Gastrocnemius medialis (tissue), 4 donors: ENCODE results near the gene NIPSNAP3A. TPM values are rescaled to one million over a fixed set of nuclear protein-coding genes. Genes with fewer than 3 reads are reported as not detected.

ENCODE experiments used
- ATAC-seq, 2 donors: fragments of 150-250 bp; one replicate each; pipeline ENCODE4 v1.9.1; 2016
- DNase-seq, 2 donors: peaks; one replicate each; pipeline ENCODE4 v3.0.0-alpha.2; 2019
- H3K27ac ChIP-seq, 4 donors: fragments of 200-600 bp; sonication (generic); 1 replicate in 1 of 4; 2 replicates in 3 of 4; pipeline ENCODE4 v1.5.1; 2016 to 2018; ENCODE audit warnings: mild to moderate bottlenecking in 2 of 4, moderate library complexity in 1 of 4
- H3K27me3 ChIP-seq, 3 donors: fragments of 200-600 bp; sonication (generic) in 2 of 3; 1 replicate in 1 of 3; 2 replicates in 2 of 3; pipeline versions ENCODE4 v1.5.1 to v1.6.0; 2016 to 2019; ENCODE audit warnings: mild to moderate bottlenecking in 1 of 3, moderate library complexity in 1 of 3
- H3K36me3 ChIP-seq, 2 donors: fragments of 200-600 bp; sonication (generic) in 1 of 2; one replicate each; pipeline ENCODE4 v1.5.1; 2017 to 2018
- H3K4me1 ChIP-seq, 2 donors: fragments of 200-600 bp; sonication (generic) in 1 of 2; one replicate each; pipeline ENCODE4 v1.5.1; 2016 to 2017; ENCODE audit warnings: mild to moderate bottlenecking in 2 of 2
- H3K4me3 ChIP-seq, 4 donors: fragments of 200-600 bp; sonication (generic) in 3 of 4; 1 replicate in 1 of 4; 2 replicates in 3 of 4; pipeline ENCODE4 v1.5.1; 2016 to 2019; ENCODE audit warnings: mild to moderate bottlenecking in 2 of 4
- H3K9me3 ChIP-seq, 3 donors: fragments of 200-600 bp; sonication (generic) in 2 of 3; 1 replicate in 1 of 3; 2 replicates in 2 of 3; pipeline ENCODE4 v1.5.1; 2016 to 2019
- POLR2A ChIP-seq, 2 donors: fragments of 450-650 bp; IDR thresholded peaks; one replicate each; pipeline ENCODE4 v1.6.1; 2017; ENCODE audit warnings: antibody characterized with exemption in 2 of 2, mild to moderate bottlenecking in 2 of 2, moderate library complexity in 2 of 2
- in situ Hi-C, 4 donors: fragments of 200-750 bp; cut with MboI; loops; one replicate each; pipeline versions ENCODE4 v1.15.0 to v1.8.0; 2017; ENCODE audit warnings: low sequenced_read_pairs in 4 of 4
- intact Hi-C: fragments of 100-400 bp; cut with DNase I; formaldehyde crosslinking; loops from one replicate; pipeline ENCODE4 v1.15.1; 2023; ENCODE audit warnings: low total_unique reads
- total RNA-seq, 4 donors: library from RNA; depleted of rRNA; stranded (reverse); fragments of >200 nt; gene quantifications; one replicate each; pipeline versions ENCODE4 v1.1.0 to v1.2.3, GENCODE V29; 2016
- TF ChIP-seq, protein P1 (sequence below), 5 experiments: fragments of 450-650 bp in 3 of 5; fragments of 200-600 bp in 2 of 5; sonication (generic) in 2 of 5; IDR thresholded peaks in 4 of 5; conservative IDR thresholded peaks in 1 of 5; 1 replicate in 4 of 5; 2 replicates in 1 of 5; pipeline ENCODE4 v1.5.1; 2016 to 2019; ENCODE audit warnings: antibody characterized with exemption in 5 of 5, mild to moderate bottlenecking in 3 of 5, moderate library complexity in 3 of 5

NIPSNAP3A gene
- total RNA-seq, 4 donors from 2014 or later, result 5.9 to 17.2 (median 6.9) TPM

DNA sequence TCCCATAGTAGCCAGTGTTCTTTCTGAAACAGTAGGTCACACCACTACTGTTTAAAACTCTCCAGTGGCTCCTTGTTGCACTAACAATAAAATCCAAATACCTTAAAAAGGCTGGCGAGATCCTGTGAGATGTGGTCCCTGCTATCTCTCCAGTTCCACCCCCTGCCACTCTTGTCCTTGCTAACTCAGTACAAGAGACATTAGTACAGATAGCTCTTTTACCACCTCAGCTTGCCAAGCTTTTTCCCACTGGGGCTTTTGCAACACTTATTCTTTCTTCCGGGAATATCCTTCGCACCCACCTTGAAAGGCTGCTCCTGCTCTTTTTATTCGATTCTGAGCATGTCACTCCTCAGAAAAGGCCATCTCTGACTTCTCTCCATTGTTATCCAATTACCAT is 31.3 kb downstream of the NIPSNAP3A start:
- DNase-seq (no peak), ATAC-seq (no peak)
- TF ChIP-seq POLR2A (IDR thresholded peaks at IDR 0.05), result no peak
- TF ChIP-seq, protein P1, sequence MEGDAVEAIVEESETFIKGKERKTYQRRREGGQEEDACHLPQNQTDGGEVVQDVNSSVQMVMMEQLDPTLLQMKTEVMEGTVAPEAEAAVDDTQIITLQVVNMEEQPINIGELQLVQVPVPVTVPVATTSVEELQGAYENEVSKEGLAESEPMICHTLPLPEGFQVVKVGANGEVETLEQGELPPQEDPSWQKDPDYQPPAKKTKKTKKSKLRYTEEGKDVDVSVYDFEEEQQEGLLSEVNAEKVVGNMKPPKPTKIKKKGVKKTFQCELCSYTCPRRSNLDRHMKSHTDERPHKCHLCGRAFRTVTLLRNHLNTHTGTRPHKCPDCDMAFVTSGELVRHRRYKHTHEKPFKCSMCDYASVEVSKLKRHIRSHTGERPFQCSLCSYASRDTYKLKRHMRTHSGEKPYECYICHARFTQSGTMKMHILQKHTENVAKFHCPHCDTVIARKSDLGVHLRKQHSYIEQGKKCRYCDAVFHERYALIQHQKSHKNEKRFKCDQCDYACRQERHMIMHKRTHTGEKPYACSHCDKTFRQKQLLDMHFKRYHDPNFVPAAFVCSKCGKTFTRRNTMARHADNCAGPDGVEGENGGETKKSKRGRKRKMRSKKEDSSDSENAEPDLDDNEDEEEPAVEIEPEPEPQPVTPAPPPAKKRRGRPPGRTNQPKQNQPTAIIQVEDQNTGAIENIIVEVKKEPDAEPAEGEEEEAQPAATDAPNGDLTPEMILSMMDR (IDR thresholded peaks at IDR 0.05 in 4 of 5, conservative IDR thresholded peaks at IDR 0.05 in 1 of 5), result no peak
- H3K9me3 ChIP-seq, result no peaks in the 10 kb centered on the region
- H3K27ac ChIP-seq, result peak overlapping the region in 1 of 4 donors; percentile 89
- intact Hi-C loops (loop anchor here (5.0 to 10.0 kb wide), 2 partner anchors 88 to 216 kb away; no protein-coding TSS in a partner anchor), in situ Hi-C loops (loop anchor here in 2 of 4 donors (25.0 kb wide), 1 partner anchor 633 kb away; no protein-coding TSS in a partner anchor)
- H3K36me3 ChIP-seq, result peaks cover 0 to 10% of the 10 kb centered on the region in 2 donors
- H3K27me3 ChIP-seq, result no peaks in the 10 kb centered on the region
- peaks cover 27 to 42% of the 10 kb centered on the region in 2 donors for H3K4me1 ChIP-seq
- H3K4me3 ChIP-seq, result no peak overlapping the region

DNA sequence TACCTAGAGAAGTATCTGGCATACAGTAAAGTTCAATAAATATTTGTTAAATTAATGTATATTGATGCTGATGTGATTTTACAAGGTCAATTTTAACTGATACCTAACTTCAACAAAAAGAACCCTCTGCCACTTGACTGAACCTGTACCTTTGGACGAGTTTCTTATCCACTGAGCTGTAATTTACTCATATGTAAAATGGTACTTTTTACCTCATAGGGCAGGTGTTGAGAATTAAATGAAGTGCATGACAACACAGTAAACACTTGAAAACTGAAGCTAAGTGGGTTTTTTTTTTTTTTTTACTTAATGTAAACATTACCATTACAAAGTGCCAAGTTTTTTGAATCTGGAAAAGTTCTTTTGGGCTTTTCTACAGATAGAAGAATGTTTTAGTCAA is 31.9 kb downstream of the NIPSNAP3A start:
- DNase-seq, result no peak
- Histone ChIP-seq H3K27ac (peak overlapping the region in 1 of 4 donors; percentile 89), H3K9me3 (no peaks in the 10 kb centered on the region), H3K36me3 (peaks cover 0 to 15% of the 10 kb centered on the region in 2 donors), H3K4me1 (peaks cover 21 to 37% of the 10 kb centered on the region in 2 donors), H3K4me3 (no peak overlapping the region), H3K27me3 (no peaks in the 10 kb centered on the region)
- ATAC-seq, result no peak
- intact Hi-C loops, result loop anchor here (5.0 to 10.0 kb wide), 2 partner anchors 88 to 215 kb away; no protein-coding TSS in a partner anchor
- in situ Hi-C loops, result loop anchor here in 2 of 4 donors (25.0 kb wide), 1 partner anchor 633 kb away; no protein-coding TSS in a partner anchor
- TF ChIP-seq, protein P1 (IDR thresholded peaks at IDR 0.05 in 4 of 5, conservative IDR thresholded peaks at IDR 0.05 in 1 of 5), result no peak
- TF ChIP-seq POLR2A (IDR thresholded peaks at IDR 0.05), result no peak

DNA sequence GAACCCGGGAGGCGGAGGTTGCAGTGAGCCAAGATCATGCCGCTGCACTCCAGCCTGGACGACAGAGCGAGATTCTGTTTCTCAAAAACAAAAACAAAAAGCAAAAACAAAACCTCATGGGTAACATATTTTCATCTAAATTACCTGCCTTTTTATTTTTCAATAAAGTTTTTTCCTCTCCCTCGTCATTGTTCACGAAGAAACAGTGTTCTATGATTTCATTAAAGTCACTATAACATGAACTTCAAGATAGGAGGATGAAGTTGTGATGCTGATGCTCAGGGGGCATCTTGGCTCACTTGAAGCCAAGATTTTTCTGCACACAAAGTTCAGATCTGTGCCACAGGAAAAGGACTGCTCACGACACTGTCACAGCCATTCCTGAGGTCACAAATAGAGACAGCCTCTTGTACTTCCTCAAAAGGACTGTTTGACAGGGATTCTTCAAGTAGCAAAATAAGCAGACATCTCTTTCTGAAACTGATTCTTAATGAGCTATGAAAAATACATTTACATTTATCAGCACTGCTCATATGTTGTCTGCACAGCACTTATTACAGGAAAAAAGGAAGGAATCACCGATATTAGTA is 32.6 kb downstream of the NIPSNAP3A start:
- peak overlapping the region in 3 of 4 donors; percentile 12 to 89 (median 33) for H3K27ac ChIP-seq
- no peaks in the 10 kb centered on the region for H3K27me3 ChIP-seq
- in situ Hi-C loops, result loop anchor here in 2 of 4 donors (25.0 kb wide), 1 partner anchor 632 kb away; no protein-coding TSS in a partner anchor
- H3K9me3 ChIP-seq, result no peaks in the 10 kb centered on the region
- no peak for DNase-seq
- no peak for ATAC-seq
- intact Hi-C loops, result loop anchor here (5.0 to 10.0 kb wide), 2 partner anchors 87 to 215 kb away; no protein-coding TSS in a partner anchor
- TF ChIP-seq POLR2A (IDR thresholded peaks at IDR 0.05), result no peak
- TF ChIP-seq, protein P1 (IDR thresholded peaks at IDR 0.05 in 4 of 5, conservative IDR thresholded peaks at IDR 0.05 in 1 of 5), result no peak
- H3K4me3 ChIP-seq, result no peak overlapping the region
- peaks cover 20 to 30% of the 10 kb centered on the region in 2 donors for H3K4me1 ChIP-seq
- peaks cover 0 to 22% of the 10 kb centered on the region in 2 donors for H3K36me3 ChIP-seq

DNA sequence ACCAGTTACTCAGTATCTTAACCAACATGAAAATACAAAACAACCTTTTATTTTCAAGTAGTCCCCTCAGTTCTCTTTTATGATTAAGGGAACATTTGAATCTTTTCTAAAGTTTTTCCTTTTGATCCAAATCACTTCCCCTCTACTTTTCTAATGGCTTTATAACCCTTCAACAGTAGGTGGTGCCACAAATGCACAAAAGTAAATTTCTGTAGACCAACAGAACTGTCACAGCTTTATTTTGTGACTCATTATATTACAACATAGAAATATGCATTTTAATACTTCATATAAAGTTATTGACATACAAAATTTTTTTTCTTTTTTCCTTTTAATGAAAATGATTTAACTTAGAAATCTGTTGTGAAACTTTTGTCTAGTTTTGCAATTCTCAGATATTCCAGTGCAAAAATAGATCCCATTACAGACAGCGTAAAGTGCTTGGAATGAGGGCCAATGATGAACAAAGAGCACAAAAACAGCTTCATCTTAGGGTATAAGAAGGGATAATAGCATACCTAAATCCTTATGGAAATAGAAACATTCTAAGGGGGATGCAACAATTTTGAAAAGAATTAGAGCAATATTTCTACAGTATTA is 33.4 kb downstream of the NIPSNAP3A start:
- intact Hi-C loops (no loop called here), in situ Hi-C loops (loop anchor here in 2 of 4 donors (25.0 kb wide), 1 partner anchor 631 kb away; no protein-coding TSS in a partner anchor)

More for the DNA sequence above, 33.4 kb downstream of the NIPSNAP3A start:
- H3K36me3 ChIP-seq, result peaks cover 0 to 31% of the 10 kb centered on the region in 2 donors
- no peak overlapping the region for H3K4me3 ChIP-seq
- DNase-seq (no peak), ATAC-seq (no peak)
- H3K9me3 ChIP-seq, result no peaks in the 10 kb centered on the region
- peaks cover 15 to 21% of the 10 kb centered on the region in 2 donors for H3K4me1 ChIP-seq
- H3K27me3 ChIP-seq, result no peaks in the 10 kb centered on the region
- H3K27ac ChIP-seq, result peak overlapping the region; percentile 8 to 89 (median 24)
- no peak for TF ChIP-seq POLR2A (IDR thresholded peaks at IDR 0.05)
- TF ChIP-seq, protein P1 (IDR thresholded peaks at IDR 0.05 in 4 of 5, conservative IDR thresholded peaks at IDR 0.05 in 1 of 5), result peak in 1 of 5 experiments; percentile 17
